ENCODE measurements around the gene CD300A.
"Not testable (repeated sequence)": the region's sequence is repeated elsewhere in the genome, so short reads cannot be mapped to it uniquely, and the experiment has no call there.

CD300A gene

DNA sequence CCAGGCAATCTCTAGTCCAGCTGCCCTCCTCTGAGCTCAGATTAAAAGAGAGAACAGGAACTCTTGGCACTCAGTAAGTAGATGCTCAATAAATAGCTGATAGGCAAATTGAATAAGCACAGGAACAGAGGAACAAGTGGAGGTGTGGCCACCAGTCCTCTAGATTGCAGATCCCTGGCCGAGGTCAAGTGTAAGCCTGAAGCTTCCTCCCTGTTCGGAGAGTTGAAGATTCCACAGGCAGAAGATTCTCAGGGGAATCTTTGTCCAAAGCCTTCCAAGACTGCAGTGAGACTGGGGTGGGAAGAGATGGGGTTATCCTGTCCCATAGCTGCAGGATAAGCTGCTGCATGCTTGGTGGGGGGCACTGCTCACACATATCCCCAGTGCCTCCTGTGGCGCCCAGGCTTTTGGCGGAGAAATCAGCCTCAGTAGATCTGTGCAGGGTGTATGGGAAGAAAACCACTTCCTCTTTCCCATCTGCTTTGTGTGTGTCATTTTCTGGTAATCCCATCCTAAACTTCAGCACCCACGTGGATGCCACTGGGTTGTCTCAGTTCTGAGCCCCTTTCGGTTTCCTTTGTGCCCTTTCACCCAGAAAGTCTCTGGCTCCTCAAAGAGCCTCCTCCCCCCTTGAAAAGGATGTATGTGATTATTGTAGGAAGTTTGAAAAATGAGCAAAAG, 12.1 kb downstream of the CD300A start:
- DNase-seq (ENCODE audit: low read depth in 1 of 2, low spot score in 1 of 2): no peak

DNA sequence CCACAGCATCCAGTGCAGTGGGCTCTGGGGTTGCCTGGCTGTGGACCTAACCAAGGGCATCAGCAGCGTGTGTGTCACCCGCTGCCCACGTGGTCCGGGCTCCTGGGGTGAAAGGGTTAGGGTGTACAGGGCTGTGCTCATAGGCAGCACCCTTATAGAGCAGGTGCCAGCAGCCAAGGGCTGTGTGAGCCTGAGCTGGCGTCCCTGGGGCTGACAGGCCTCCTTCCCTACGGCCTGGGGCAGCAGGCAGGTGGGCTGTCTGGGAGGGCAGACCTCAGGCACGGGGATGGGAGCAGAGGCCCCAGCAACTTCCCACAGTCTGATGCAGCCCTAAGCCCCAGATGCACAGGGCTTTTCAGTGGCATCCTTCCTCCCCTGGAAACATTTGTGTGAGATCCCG, 13.9 kb downstream of the CD300A start:
- DNase-seq (ENCODE audit: low read depth in 1 of 2, low spot score in 1 of 2): no peak

DNA sequence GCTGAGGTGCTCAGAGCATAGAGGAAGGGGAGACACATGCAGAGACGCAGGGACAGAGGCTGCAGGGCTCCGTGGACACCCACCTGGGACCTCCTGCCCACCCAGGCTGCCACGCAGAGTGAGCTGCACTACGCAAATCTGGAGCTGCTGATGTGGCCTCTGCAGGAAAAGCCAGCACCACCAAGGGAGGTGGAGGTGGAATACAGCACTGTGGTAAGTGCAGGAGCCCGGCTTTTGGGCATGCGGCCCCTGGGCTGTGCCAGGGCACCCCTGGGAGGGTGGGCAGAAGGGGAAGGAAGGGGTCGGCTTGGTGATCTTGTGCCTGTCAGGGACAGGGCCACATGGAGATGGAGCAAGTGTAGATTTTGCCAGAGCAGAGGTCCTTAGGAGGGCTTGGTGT, 15.2 kb downstream of the CD300A start:
- DNase-seq (ENCODE audit: low read depth in 1 of 2, low spot score in 1 of 2): no peak

GRCh38 chr17:74484066-74484465, 17.6 kb downstream of the CD300A start:
- DNase-seq (ENCODE audit: low read depth in 1 of 2, low spot score in 1 of 2): no peak

DNA sequence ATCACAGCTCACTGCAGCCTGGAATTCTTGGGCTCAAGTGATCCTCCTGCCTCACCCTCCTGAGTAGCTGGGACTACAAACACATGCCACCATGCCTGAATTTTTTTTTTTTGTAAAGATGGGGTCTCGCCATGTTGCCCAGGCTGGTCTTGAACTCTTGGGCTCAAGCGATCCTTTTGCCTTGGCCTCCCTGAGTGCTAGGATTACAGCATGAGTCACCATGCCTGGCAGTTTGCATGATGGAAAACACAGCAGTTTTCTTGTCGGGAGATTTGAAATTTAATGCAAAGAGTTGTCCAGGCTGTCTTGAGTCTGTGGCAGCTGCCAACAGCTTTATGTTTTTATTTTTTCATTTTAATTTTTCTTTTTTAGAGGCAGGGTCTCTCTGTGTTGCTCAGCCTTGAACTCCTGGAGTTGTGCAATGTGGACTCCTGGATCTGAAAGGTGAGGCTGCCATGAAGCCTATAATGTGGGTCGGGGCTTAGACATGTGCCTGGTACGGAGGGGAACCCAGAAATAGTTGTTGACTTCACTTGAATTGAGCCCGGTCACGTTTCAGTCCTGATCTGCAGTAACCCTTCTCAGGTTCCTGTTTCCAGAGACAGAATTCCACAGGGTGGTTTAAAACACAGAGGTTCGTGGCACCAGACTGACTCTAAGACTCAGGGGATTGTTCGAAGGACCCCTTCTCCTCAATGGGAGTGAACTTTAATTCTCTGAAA, 18.7 kb downstream of the CD300A start:
- DNase-seq (ENCODE audit: low read depth in 1 of 2, low spot score in 1 of 2): no peak

GRCh38 chr17:74485841-74486240, 19.4 kb downstream of the CD300A start:
- no peak for DNase-seq (ENCODE audit: low read depth in 1 of 2, low spot score in 1 of 2)

DNA sequence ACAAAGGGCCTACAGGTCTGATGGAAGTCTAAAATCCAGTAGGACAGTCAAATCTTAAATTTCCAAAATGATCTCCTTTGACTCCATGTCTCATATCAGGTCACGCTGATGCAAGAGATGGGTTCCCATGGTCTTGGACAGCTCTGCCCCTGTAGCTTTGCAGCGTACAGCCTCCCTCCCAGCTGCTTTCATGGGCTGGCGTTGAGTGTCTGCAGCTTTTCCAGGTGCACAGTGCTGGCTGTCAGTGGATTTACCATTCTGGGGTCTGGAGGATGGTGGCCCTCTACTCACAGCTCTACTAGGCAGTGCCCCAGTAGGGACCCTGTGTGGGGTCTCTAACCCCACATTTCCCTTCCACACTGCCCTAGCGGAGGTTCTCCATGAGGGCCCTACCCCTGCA, 21.8 kb downstream of the CD300A start:
- DNase-seq (ENCODE audit: low read depth in 1 of 2, low spot score in 1 of 2): not testable (repeated sequence)

DNA sequence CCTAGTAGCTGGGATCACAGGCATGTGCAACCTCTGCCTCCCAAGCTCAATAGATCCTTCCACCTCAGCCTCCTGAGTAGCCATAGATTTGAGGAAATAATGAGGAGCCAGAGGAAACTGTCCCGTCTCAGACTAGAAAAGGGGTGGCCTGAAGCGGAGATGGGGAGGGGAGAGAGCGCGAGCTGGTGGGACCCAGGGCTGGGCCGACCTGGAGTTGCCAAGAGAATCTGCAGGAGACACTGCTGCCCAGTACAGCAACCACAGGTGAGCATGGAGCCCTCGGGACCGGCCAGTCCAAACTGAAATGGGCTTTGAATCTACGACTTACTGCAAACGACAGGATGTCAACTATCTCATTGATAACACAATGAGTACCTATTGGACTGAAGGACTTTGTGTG, 24.3 kb downstream of the CD300A start:
- no peak for DNase-seq (ENCODE audit: low read depth in 1 of 2, low spot score in 1 of 2)

DNA sequence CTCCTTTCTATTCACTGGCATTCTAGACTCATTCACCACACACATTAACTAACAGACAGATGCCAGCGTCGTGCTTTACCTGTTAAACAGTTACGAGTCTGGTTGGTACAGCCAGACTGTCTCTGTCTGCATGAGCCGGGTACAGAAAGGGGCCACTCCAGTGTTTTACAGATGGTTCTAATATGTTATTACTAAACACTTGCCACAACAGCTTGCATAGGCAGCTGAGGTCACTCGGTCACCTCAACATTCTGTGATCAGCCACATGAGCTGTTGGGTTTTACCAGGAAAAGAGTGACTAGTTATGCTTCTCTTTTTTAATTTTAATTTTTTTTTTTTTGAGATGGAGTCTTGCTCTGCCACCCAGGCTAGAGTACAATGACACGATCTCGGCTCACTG, 25.2 kb downstream of the CD300A start:
- DNase-seq (ENCODE audit: low read depth in 1 of 2, low spot score in 1 of 2): no peak

GRCh38 chr17:74493331-74493833, 26.9 kb downstream of the CD300A start:
- DNase-seq (ENCODE audit: low read depth in 1 of 2, low spot score in 1 of 2): peak; percentile 32 to 56

- no peak for DNase-seq (ENCODE audit: low read depth in 1 of 2, low spot score in 1 of 2)
Measured at GRCh38 chr17:74497471-74497870, 31.0 kb downstream of the CD300A start.

DNA sequence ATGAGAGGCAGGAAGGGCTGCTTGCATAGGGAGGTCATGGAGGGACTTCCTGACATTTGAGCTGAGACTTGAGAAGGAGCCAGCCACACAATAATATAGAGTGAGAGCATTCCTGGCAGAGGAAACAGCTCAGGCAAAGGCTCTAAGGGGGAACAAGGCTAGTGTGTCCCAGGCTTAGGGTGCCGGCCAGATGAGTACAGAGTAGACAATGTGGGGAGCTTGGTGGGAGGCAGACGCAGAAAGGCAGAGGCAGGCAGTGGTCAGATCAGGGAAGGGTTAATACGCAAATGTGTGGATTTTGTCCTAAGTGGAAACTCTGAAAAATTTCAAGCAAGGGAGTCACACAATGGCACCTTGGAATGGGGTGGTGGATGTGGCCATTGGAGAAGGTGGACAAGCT, 33.6 kb downstream of the CD300A start:
- no peak for DNase-seq (ENCODE audit: low read depth in 1 of 2, low spot score in 1 of 2)

- DNase-seq (ENCODE audit: low read depth in 1 of 2, low spot score in 1 of 2): no peak
Measured at GRCh38 chr17:74502861-74503260, 36.4 kb downstream of the CD300A start.

DNA sequence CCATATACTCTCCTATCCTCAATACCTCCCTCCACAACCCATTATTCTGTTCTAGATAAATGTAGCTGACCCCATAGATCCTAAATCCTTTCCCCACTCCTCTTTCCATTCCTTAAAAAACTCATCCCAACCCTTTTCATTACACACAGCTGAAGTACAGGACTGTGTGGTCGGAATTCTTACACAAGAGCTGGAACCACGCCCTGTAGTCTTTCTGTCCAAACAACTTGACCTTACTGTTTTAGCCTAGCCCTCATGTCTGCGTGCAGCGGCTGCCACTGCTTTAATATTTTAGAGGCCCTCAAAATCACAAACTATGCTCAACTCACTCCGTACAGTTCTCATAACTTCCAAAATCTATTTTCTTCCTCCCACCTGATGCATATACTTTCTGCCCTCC, 37.5 kb downstream of the CD300A start:
- DNase-seq (ENCODE audit: low read depth in 1 of 2, low spot score in 1 of 2): not testable (repeated sequence)

- no peak for DNase-seq (ENCODE audit: low read depth in 1 of 2, low spot score in 1 of 2)
Measured at GRCh38 chr17:74508156-74508555, 41.7 kb downstream of the CD300A start.

DNA sequence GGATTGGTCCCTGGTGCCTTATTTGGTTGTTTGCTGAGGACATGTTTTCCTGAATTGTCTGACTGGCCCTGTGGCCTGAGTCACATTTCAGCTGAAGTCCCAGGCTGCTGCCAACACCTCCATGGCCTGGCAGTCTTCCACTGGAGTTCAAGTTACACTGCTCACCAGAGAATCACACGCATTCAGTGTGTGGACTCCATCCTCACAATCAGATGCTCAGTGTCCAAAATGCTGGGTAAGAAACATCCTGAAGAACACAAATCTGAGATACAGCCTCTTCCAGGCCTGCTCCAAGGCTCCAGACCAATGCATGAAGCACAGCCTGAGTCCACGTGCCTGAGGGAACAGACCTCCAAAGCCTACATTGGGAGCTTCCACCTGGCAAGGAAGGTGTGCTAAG, 45.6 kb downstream of the CD300A start:
- DNase-seq (ENCODE audit: low read depth in 1 of 2, low spot score in 1 of 2): no peak

- no peak for DNase-seq (ENCODE audit: low read depth in 1 of 2, low spot score in 1 of 2)
Measured at GRCh38 chr17:74512624-74513091, 46.2 kb downstream of the CD300A start.

DNA sequence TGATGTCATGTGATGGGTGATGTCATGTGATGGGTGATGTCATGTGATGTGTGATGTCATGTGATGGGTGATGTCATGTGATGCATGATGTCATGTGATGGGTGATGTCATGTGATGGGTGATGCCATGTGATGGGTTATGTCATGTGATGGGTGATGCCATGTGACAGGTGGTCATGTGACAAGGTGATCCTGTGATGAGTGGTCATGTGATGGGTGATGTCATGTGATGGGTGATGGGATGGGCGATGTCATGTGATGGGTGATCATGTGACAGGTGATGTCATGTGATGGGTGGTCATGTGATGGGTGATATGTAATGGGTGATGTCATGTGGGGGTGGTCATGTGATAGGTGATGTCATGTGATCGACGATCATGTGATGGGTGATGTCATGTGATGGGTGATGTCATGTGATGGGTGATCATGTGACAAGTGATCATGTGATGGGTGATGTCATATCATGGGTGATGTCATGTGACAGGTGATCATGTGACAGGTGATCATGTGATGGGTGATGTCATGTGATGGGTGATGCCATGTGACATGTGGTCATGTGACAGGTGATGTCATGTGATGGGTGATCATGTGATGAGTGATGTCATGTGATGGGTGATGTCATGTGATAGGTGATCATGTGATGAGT, 47.7 kb downstream of the CD300A start:
- DNase-seq (ENCODE audit: low read depth in 1 of 2, low spot score in 1 of 2): no peak

DNA sequence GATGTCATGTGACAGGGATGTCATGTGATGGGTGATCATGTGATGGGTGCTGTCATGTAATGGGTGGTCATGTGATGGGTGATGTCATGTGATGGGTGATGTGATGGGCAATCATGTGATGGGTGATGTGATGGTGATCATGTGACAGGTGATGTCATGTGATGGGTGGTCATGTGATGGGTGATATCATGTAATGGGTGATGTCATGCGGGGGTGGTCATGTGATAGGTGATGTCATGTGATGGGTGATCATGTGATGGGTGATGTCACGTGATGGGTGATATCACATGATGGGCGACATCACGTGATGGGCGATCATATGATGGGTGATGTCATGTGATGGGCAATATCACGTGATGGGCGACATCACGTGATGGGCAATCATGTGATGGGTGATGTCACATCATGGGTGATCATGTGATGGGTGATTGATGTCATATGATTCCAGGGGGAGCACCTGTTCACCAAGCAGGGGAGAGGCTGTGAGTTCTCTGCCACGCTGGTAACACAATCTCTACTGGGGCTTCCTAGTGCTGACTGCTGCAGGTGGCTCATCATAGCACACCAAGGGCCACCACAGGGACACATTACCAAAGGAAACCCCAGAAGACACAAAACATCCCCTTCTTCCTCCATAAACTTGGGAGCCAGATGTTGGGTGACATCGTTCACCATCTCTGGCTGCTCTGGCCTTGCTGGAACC, 48.3 kb downstream of the CD300A start:
- no peak for DNase-seq (ENCODE audit: low read depth in 1 of 2, low spot score in 1 of 2)

DNA sequence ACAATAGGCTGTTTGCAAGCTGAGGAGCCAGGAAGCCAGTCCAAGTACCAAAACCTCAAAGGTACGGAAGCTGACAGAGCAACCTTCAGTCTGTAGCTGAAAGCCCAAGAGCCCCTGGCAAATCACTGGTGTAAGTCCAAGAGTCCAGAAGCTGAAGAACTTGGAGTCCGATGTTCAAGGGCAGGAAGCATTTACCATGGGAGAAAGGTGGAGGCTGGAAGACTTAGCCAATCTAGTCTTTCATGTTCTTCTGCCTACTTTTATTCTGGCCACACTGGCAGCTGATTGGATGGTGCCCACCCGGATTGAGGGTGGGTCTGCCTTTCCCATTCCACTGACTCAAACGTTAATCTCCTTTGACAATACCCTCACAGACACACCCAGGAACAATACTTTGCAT, 49.5 kb downstream of the CD300A start:
- DNase-seq (ENCODE audit: low read depth in 1 of 2, low spot score in 1 of 2): no peak

DNA sequence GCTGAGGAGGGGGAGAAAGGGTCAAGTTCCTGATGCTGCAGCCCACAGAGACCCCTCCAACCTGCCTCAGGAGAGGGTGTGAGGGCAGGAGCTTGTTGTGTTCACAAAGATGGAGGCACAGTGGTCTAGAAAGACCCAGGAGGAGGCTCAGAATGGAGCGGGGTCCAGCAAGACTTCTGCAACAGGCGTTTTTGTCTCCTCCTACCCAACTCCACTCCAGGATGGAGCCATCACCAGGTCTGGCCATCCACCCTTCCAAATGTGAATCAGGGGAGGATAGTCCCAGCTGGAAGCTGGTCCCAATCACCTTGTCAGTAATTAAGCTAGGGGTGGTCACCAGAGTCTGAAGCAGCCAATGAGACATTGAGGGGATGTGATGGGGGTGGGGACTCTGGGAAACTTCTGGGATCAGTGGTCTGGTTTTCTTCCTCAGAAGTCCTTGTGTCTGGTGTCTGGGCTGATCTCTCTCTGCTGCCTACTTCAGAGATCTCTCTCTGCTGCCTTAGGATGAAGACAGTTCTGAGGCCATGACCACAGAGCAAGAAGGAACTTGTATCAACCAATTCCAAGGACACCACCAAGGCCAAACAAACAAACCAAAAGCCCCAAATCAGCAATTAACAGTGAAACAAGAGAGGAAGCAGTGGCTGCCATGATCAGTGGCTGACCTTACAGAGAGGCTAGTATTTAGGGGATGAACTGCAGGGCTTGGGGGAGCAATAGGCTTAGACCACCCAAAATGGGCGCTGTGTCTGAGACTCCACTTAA, 50.3 kb downstream of the CD300A start:
- DNase-seq (ENCODE audit: low read depth in 1 of 2, low spot score in 1 of 2): no peak

Measured in stimulated activated CD4-positive, alpha-beta T cell treated with anti-CD3 and anti-CD28 coated beads, Interleukin-15, amount 100 ng/mL, for 1 hour (primary cell).